Liver (tissue), 3 donors: ENCODE measurements around the gene CPS1.

ENCODE experiments used
- SP1 ChIP-seq: IDR thresholded peaks from 2 replicates; pipeline ENCODE4 v1.6.1; 2018; ENCODE audit warnings: antibody characterized with exemption, mild to moderate bottlenecking
- TAF1 ChIP-seq: conservative IDR thresholded peaks from 2 replicates; pipeline ENCODE4 v1.6.1; 2016; ENCODE audit warnings: antibody characterized with exemption, mild to moderate bottlenecking
- TF ChIP-seq, protein P1 (sequence below): fragments of 150-350 bp; IDR thresholded peaks from 2 replicates; pipeline ENCODE4 v1.5.1; 2017; ENCODE audit warnings: improper control_type of control experiment, low read depth, low read length; ENCODE audit not compliant: missing input control
- donor health status: healthy.
- donor health status: healthy.

DNA sequence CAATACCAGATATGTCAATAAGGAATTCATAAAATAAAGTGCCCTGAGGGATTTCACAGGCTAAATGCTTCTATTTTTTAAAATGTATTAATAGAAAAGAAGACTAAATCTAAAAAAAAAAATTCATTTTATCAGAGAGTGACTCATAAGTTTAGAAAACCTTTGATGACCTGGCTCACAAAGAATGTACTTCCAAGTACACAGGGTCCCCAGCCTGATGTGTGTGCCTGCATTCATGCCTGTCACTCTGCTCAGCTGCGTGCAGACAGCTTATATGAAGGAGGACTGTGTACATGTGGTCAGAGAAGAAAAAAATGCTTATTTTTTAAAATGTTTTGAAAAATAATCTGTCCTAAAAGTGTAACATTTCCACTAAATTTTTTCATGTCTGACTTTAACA lies 3.0 kb upstream of the CPS1 start:
- TF ChIP-seq, protein P1, sequence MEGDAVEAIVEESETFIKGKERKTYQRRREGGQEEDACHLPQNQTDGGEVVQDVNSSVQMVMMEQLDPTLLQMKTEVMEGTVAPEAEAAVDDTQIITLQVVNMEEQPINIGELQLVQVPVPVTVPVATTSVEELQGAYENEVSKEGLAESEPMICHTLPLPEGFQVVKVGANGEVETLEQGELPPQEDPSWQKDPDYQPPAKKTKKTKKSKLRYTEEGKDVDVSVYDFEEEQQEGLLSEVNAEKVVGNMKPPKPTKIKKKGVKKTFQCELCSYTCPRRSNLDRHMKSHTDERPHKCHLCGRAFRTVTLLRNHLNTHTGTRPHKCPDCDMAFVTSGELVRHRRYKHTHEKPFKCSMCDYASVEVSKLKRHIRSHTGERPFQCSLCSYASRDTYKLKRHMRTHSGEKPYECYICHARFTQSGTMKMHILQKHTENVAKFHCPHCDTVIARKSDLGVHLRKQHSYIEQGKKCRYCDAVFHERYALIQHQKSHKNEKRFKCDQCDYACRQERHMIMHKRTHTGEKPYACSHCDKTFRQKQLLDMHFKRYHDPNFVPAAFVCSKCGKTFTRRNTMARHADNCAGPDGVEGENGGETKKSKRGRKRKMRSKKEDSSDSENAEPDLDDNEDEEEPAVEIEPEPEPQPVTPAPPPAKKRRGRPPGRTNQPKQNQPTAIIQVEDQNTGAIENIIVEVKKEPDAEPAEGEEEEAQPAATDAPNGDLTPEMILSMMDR, result no peak
- TF ChIP-seq SP1, result no peak
- TF ChIP-seq TAF1, result no peak
